GM13977 (cell line): ENCODE results near the gene PRDM1.

ENCODE experiments used
- DNase-seq: peaks from one replicate; pipeline ENCODE4 v3.0.0; 2012; ENCODE audit warnings: low spot score
- CTCF ChIP-seq: IDR thresholded peaks from 2 replicates; pipeline ENCODE4 v1.5.1; 2012; ENCODE audit warnings: mild to moderate bottlenecking, control low read depth; ENCODE audit not compliant: insufficient read depth; ENCODE audit errors: extremely low read depth, missing control alignments
- in situ Hi-C: fragments of 300-500 bp; cut with MboI; formaldehyde crosslinking; loops from one replicate; pipeline ENCODE4 v1.12.0; 2022; ENCODE audit warnings: low sequenced_read_pairs, low pct_unique_long_range_greater_than_20kb, mixed read lengths, inconsistent platforms; ENCODE audit not compliant: unreplicated experiment

Gene PRDM1

GRCh38 chr6:106132153-106132698 is 46.1 kb downstream of the PRDM1 start:
- DNase-seq, result no peak

GRCh38 chr6:106133040-106133439 is 46.9 kb downstream of the PRDM1 start:
- DNase-seq, result no peak
- no peak for TF ChIP-seq CTCF
- in situ Hi-C loops, result no loop called here

More at GRCh38 chr6:106132153-106132698, 46.1 kb downstream of the PRDM1 start:
- no peak for TF ChIP-seq CTCF
- in situ Hi-C loops, result no loop called here

- DNase-seq, result no peak
- no peak for TF ChIP-seq CTCF
These were observed 48.1 kb downstream of the PRDM1 start for GRCh38 chr6:106134087-106134770.

GRCh38 chr6:106134906-106135634 is 48.9 kb downstream of the PRDM1 start:
- DNase-seq, result no peak
- in situ Hi-C loops, result no loop called here
- TF ChIP-seq CTCF, result no peak

More at GRCh38 chr6:106134087-106134770, 48.1 kb downstream of the PRDM1 start:
- in situ Hi-C loops, result no loop called here

- TF ChIP-seq CTCF, result no peak
- in situ Hi-C loops, result no loop called here
- no peak for DNase-seq
These were observed 49.9 kb downstream of the PRDM1 start for GRCh38 chr6:106135911-106136571.

- in situ Hi-C loops, result no loop called here
- DNase-seq, result no peak
- TF ChIP-seq CTCF, result no peak
These were observed 50.7 kb downstream of the PRDM1 start for GRCh38 chr6:106136845-106137244.
